ENCODE data around the gene CIB2.

Gene CIB2

GRCh38 chr15:78060232-78060631, 71.0 kb downstream of the CIB2 start:
- no peak for DNase-seq
- in situ Hi-C loops (cut with HindIII; ENCODE audit: low pct_ligation_motif_present, low pct_unique_long_range_greater_than_20kb, low sequenced_read_pairs), result no loop called here

- in situ Hi-C loops (cut with HindIII; ENCODE audit: low pct_ligation_motif_present, low pct_unique_long_range_greater_than_20kb, low sequenced_read_pairs), result no loop called here
- no peak for DNase-seq
These were observed 72.0 kb downstream of the CIB2 start for GRCh38 chr15:78059110-78059839.

DNA sequence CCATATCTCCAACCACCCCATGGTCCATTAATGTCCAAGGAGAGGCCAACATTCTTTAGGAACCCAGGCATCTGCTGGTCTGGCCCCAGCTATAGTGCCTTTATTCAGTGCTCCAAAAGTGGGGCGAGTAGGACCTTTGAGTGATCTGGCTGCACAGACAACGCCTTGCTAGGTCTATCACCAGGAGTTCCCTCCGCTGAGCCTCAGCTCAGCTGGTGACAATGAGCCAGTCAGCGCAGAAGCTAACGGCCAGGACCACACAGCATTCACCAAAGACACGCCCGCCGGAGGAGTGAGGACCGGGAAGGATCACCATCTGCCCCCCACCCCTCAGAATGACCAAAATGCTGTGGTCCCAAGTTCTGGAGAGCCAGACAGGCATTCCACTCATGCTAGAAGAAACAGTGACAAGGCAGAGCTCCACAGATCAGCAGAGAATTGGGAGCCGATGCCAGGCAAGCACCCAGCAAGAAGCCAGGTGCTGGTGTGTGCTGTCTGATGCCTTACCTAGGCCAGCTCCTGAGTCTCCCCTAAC, 72.8 kb downstream of the CIB2 start:
- in situ Hi-C loops (cut with HindIII; ENCODE audit: low pct_ligation_motif_present, low pct_unique_long_range_greater_than_20kb, low sequenced_read_pairs), result no loop called here

GRCh38 chr15:78057803-78058202, 73.4 kb downstream of the CIB2 start:
- in situ Hi-C loops (cut with HindIII; ENCODE audit: low pct_ligation_motif_present, low pct_unique_long_range_greater_than_20kb, low sequenced_read_pairs), result no loop called here

More for the DNA sequence above, 72.8 kb downstream of the CIB2 start:
- DNase-seq, result no peak

GRCh38 chr15:78056714-78057269, 74.5 kb downstream of the CIB2 start:
- peak; percentile 73 for DNase-seq
- in situ Hi-C loops (cut with HindIII; ENCODE audit: low pct_ligation_motif_present, low pct_unique_long_range_greater_than_20kb, low sequenced_read_pairs), result no loop called here

More at GRCh38 chr15:78057803-78058202, 73.4 kb downstream of the CIB2 start:
- DNase-seq, result no peak

DNA sequence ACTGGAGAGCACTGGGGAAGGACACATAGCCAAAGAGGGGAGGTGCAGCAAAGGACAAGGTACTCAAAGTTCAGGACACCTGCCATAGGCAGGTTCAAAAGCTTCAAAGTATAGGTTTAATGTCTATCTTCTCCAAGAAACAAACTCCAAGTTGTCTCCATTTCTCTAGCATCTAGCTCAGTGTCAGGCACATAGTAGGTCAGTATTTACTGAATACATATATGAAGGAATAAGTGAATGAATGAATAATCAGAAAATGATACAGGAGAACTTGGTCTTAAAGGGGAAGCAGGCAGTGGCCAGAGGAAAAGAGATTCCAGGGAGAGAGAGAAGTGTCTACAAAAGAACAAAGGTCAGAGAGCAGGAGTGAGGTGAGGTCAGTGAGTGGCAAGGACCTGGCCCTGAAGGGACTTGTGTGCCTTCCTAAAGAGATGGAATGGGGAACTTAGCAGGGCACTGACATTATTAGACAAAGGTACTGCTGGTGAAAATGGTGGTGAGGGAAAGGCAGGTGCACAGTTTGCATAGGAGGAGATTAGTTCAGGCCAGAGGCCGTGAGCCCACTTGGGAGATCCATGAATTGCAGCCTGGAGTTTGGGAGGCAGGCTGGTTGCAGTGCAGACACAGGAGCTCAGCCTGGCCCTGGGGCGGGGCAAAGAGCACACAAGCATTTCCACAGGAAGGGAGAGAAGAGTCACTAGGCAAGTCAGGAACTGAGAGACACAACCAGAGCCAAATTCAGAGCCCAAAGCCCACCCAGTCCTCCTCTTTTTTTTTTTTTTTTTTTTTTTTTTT, 75.1 kb downstream of the CIB2 start:
- in situ Hi-C loops (cut with HindIII; ENCODE audit: low pct_ligation_motif_present, low pct_unique_long_range_greater_than_20kb, low sequenced_read_pairs), result no loop called here

DNA sequence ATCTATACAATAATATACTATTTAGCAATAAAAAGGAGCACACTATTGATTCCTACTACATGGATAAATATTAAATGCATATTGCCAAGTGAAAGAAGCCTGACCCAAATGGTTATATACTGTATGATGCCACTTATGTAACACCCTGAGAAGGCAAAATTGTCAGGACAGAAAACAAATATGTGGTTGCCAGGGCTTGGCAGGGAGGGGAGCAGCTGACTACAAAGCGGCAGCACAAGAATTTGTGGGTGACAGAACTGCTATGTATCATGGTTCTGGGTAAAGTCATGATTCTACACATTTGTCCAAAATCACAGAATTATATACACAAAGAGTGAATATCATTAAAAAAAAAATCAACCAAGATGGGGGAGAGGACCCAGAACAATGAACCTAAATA, 76.3 kb downstream of the CIB2 start:
- no peak for DNase-seq
- in situ Hi-C loops (cut with HindIII; ENCODE audit: low pct_ligation_motif_present, low pct_unique_long_range_greater_than_20kb, low sequenced_read_pairs), result no loop called here

More for the DNA sequence above, 75.1 kb downstream of the CIB2 start:
- peak; percentile 65 for DNase-seq

Data from ACHN (cell line).